Gastroesophageal sphincter (tissue), 4 donors: ENCODE results near the gene HES3. TPM values are rescaled to one million over a fixed set of nuclear protein-coding genes. Genes with fewer than 3 reads are reported as not detected.

Experiments used
- ATAC-seq: fragments of 150-250 bp; one replicate; pipeline ENCODE4 v1.9.1; 2016; ENCODE audit warnings: mild to moderate bottlenecking, moderate library complexity
- H3K27ac ChIP-seq, 4 donors: fragments of 200-600 bp; sonication (generic) in 3 of 4; 1 replicate in 3 of 4; 2 replicates in 1 of 4; pipeline ENCODE4 v1.5.1; 2016 to 2019
- H3K27me3 ChIP-seq: fragments of 200-600 bp; sonication (generic); one replicate; pipeline ENCODE4 v1.5.1; 2019
- H3K36me3 ChIP-seq, 2 donors: fragments of 200-600 bp; sonication (generic); one replicate each; pipeline ENCODE4 v1.5.1; 2019; ENCODE audit warnings: control low read depth in 1 of 2
- H3K4me1 ChIP-seq, 3 donors: fragments of 200-600 bp; sonication (generic); 1 replicate in 2 of 3; 2 replicates in 1 of 3; pipeline ENCODE4 v1.5.1; 2016 to 2019; ENCODE audit warnings: control low read depth in 2 of 3
- H3K4me3 ChIP-seq, 2 donors: fragments of 200-600 bp; sonication (generic); one replicate each; pipeline ENCODE4 v1.5.1; 2019; ENCODE audit warnings: mild to moderate bottlenecking in 1 of 2, moderate library complexity in 1 of 2
- H3K9me3 ChIP-seq, 3 donors: fragments of 200-600 bp; sonication (generic); one replicate each; pipeline ENCODE4 v1.5.1; 2017 to 2019; ENCODE audit warnings: control low read depth in 2 of 3
- EP300 ChIP-seq: sonication (generic); formaldehyde crosslinking; IDR thresholded peaks from one replicate; pipeline ENCODE4 v1.6.1; 2017; ENCODE audit warnings: antibody characterized with exemption, mild to moderate bottlenecking
- POLR2A ChIP-seq, 2 donors: fragments of 450-650 bp; IDR thresholded peaks; one replicate each; pipeline ENCODE4 v1.6.1; 2017; ENCODE audit warnings: antibody characterized with exemption in 2 of 2, mild to moderate bottlenecking in 2 of 2, moderate library complexity in 1 of 2
- POLR2AphosphoS5 ChIP-seq: sonication (generic); formaldehyde crosslinking; IDR thresholded peaks from one replicate; pipeline ENCODE4 v1.6.1; 2017; ENCODE audit warnings: antibody characterized with exemption
- WGBS, 2 donors: methylation state at CpG; one replicate each; pipeline ENCODE4 v1.1.5; 2018; ENCODE audit warnings: low coverage in 1 of 2; 5-methylcytosine and 5-hydroxymethylcytosine counted together
- total RNA-seq, 4 donors: library from RNA; depleted of rRNA; stranded (reverse); fragments of >200 nt; gene quantifications; one replicate each; pipeline ENCODE4 v1.1.0, GENCODE V29; 2016
- TF ChIP-seq, protein P1 (sequence below), 4 experiments: fragments of 200-600 bp in 2 of 4; fragments of 450-650 bp in 2 of 4; sonication (generic) in 1 of 4; IDR thresholded peaks; one replicate each; pipeline ENCODE4 v1.5.1; 2017 to 2019; ENCODE audit warnings: antibody characterized with exemption in 4 of 4, mild to moderate bottlenecking in 2 of 4, moderate library complexity in 2 of 4

HES3 gene
- total RNA-seq, 4 donors from 2014 or later: not detected

GRCh38 chr1:6220236-6220635 is 23.7 kb upstream of the HES3 start:
- Histone ChIP-seq H3K27ac (no peak overlapping the region), H3K4me3 (no peak overlapping the region), H3K9me3 (no peaks in the 10 kb centered on the region), H3K36me3 (peaks cover 0 to 60% of the 10 kb centered on the region in 2 donors), H3K4me1 (peaks cover 0 to 8% (median 0%) of the 10 kb centered on the region in 3 donors), H3K27me3 (no peaks in the 10 kb centered on the region)
- WGBS, 2 donors: 29 to 64% methylated on average over 1 to 4 of the region's 8 CpGs
- no peak for ATAC-seq
- TF ChIP-seq, protein P1, sequence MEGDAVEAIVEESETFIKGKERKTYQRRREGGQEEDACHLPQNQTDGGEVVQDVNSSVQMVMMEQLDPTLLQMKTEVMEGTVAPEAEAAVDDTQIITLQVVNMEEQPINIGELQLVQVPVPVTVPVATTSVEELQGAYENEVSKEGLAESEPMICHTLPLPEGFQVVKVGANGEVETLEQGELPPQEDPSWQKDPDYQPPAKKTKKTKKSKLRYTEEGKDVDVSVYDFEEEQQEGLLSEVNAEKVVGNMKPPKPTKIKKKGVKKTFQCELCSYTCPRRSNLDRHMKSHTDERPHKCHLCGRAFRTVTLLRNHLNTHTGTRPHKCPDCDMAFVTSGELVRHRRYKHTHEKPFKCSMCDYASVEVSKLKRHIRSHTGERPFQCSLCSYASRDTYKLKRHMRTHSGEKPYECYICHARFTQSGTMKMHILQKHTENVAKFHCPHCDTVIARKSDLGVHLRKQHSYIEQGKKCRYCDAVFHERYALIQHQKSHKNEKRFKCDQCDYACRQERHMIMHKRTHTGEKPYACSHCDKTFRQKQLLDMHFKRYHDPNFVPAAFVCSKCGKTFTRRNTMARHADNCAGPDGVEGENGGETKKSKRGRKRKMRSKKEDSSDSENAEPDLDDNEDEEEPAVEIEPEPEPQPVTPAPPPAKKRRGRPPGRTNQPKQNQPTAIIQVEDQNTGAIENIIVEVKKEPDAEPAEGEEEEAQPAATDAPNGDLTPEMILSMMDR (IDR thresholded peaks at IDR 0.05): no peak
- no peak for TF ChIP-seq POLR2A (IDR thresholded peaks at IDR 0.05)
- no peak for TF ChIP-seq EP300
- no peak for TF ChIP-seq POLR2AphosphoS5

DNA sequence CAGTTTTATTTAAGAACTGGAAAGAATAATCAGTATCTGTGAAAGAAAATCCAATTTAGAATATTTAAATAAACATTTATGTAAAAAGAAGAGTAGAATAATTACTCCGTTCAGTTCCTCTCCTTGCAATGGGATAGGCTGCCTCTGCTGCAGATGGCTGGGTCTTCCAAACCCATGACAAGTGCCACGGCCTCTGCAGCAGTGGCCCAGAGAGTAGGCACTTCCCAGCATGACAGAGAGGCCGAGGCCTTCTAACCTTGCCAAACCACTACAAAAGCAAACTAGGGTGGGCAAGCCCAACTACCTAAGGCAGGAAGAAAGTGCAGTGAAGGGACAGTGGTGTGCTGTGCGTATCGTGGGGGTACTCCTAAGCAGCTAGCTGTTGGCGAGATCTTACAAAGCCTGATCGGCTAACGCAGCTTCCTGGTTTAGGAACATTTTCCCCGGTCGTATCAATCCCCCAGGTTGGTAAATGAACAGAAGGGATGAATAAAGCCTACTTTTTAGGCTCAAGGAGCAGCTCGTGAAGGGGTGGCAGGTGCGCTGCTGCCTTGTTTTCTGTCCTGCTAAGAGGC is 22.7 kb upstream of the HES3 start:
- H3K4me3 ChIP-seq: no peak overlapping the region
- H3K4me1 ChIP-seq: peaks cover 0 to 8% (median 0%) of the 10 kb centered on the region in 3 donors
- no peak overlapping the region for H3K27ac ChIP-seq
- H3K27me3 ChIP-seq: no peaks in the 10 kb centered on the region
- H3K9me3 ChIP-seq: no peaks in the 10 kb centered on the region
- H3K36me3 ChIP-seq: peaks cover 0 to 62% of the 10 kb centered on the region in 2 donors
- ATAC-seq: no peak
- no peak for TF ChIP-seq POLR2AphosphoS5
- TF ChIP-seq, protein P1 (IDR thresholded peaks at IDR 0.05): no peak
- no peak for TF ChIP-seq EP300
- TF ChIP-seq POLR2A (IDR thresholded peaks at IDR 0.05): no peak
- WGBS, 2 donors: 86 to 91% methylated on average over 5 to 9 of the region's 12 CpGs

- WGBS, 2 donors: 33 to 40% methylated on average over 4 to 6 of the region's 6 CpGs
- Histone ChIP-seq H3K36me3 (peaks cover 0 to 73% of the 10 kb centered on the region in 2 donors), H3K27ac (peak overlapping the region in 3 of 4 donors; percentile 18 to 40 (median 22)), H3K9me3 (no peaks in the 10 kb centered on the region), H3K4me1 (peaks cover 0 to 8% (median 0%) of the 10 kb centered on the region in 3 donors), H3K4me3 (no peak overlapping the region), H3K27me3 (no peaks in the 10 kb centered on the region)
- TF ChIP-seq POLR2A (IDR thresholded peaks at IDR 0.05): no peak
- TF ChIP-seq POLR2AphosphoS5: no peak
- TF ChIP-seq, protein P1 (IDR thresholded peaks at IDR 0.05): no peak
- TF ChIP-seq EP300: no peak
- ATAC-seq: peak; percentile 41
Observed at GRCh38 chr1:6222636-6223035, 21.3 kb upstream of the HES3 start.

- no peak overlapping the region for H3K27ac ChIP-seq
- TF ChIP-seq, protein P1 (IDR thresholded peaks at IDR 0.05): no peak
- TF ChIP-seq EP300: no peak
- TF ChIP-seq POLR2A (IDR thresholded peaks at IDR 0.05): no peak
- TF ChIP-seq POLR2AphosphoS5: no peak
- 94 to 97% methylated on average over 3 to 13 of the region's 13 CpGs for WGBS, 2 donors
- peaks cover 0 to 83% of the 10 kb centered on the region in 2 donors for H3K36me3 ChIP-seq
- no peak for ATAC-seq
- peaks cover 0 to 8% (median 0%) of the 10 kb centered on the region in 3 donors for H3K4me1 ChIP-seq
- no peaks in the 10 kb centered on the region for H3K9me3 ChIP-seq
- H3K4me3 ChIP-seq: no peak overlapping the region
- no peaks in the 10 kb centered on the region for H3K27me3 ChIP-seq
Observed at GRCh38 chr1:6223617-6224016, 20.4 kb upstream of the HES3 start.

GRCh38 chr1:6224718-6225117 is 19.3 kb upstream of the HES3 start:
- 72 to 80% methylated on average over 1 to 11 of the region's 15 CpGs for WGBS, 2 donors

More at GRCh38 chr1:6224718-6225117, 19.3 kb upstream of the HES3 start:
- Histone ChIP-seq H3K4me1 (peaks cover 0 to 8% (median 0%) of the 10 kb centered on the region in 3 donors), H3K9me3 (no peaks in the 10 kb centered on the region), H3K27ac (no peak overlapping the region), H3K4me3 (no peak overlapping the region), H3K27me3 (no peaks in the 10 kb centered on the region), H3K36me3 (peaks cover 0 to 94% of the 10 kb centered on the region in 2 donors)
- TF ChIP-seq POLR2A (IDR thresholded peaks at IDR 0.05) (no peak), EP300 (no peak), POLR2AphosphoS5 (no peak)
- TF ChIP-seq, protein P1 (IDR thresholded peaks at IDR 0.05): no peak
- ATAC-seq: no peak
